IPS-18a (cell line): ENCODE data around the gene PICALM.

Experiments used
- H3K27ac ChIP-seq: one replicate; pipeline ENCODE4 v1.5.1; 2013; ENCODE audit warnings: low read length
- H3K27me3 ChIP-seq: one replicate; pipeline ENCODE4 v1.6.1; 2013; ENCODE audit warnings: mild to moderate bottlenecking, low read length; ENCODE audit not compliant: control insufficient read depth, insufficient read depth
- H3K36me3 ChIP-seq: one replicate; pipeline ENCODE4 v1.6.1; 2013; ENCODE audit warnings: low read depth, low read length; ENCODE audit not compliant: control insufficient read depth
- H3K4me1 ChIP-seq: one replicate; pipeline ENCODE4 v1.6.1; 2013; ENCODE audit warnings: low read depth, low read length; ENCODE audit not compliant: control insufficient read depth
- H3K4me3 ChIP-seq: one replicate; pipeline ENCODE4 v1.5.1; 2013; ENCODE audit warnings: low read length
- H3K9ac ChIP-seq: one replicate; pipeline ENCODE4 v1.6.1; 2013; ENCODE audit warnings: mild to moderate bottlenecking, low read length, moderate library complexity
- H3K9me3 ChIP-seq: one replicate; pipeline ENCODE4 v1.6.1; 2013; ENCODE audit warnings: low read depth, low read length; ENCODE audit not compliant: control insufficient read depth

Gene PICALM

GRCh38 chr11:86015699-86016098 lies 53.2 kb downstream of the PICALM start:
- Histone ChIP-seq H3K27me3 (no peaks in the 10 kb centered on the region), H3K27ac (no peak overlapping the region), H3K36me3 (peaks cover 11% of the 10 kb centered on the region), H3K9me3 (no peaks in the 10 kb centered on the region), H3K4me1 (no peaks in the 10 kb centered on the region), H3K9ac (no peak overlapping the region), H3K4me3 (no peak overlapping the region)

DNA sequence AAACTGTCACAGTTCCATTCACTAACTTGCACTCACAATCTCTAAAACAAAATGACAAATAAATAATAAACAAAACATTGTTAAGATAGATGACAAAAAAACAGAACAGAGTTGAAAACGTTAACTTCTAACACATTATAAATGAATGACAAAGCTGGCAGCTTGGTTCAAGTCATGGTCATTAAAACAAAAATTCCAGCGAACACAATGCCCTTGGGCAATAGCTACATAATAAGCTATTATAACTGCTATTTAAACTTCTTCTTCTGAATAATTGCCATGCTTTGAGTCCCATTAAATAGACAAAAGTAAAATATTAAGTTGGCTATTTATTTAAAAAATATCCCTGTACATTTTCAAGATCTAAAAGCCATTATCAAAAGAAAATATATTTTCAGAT lies 54.7 kb downstream of the PICALM start:
- H3K27me3 ChIP-seq = no peaks in the 10 kb centered on the region
- H3K4me1 ChIP-seq = no peaks in the 10 kb centered on the region
- H3K36me3 ChIP-seq = peaks cover 13% of the 10 kb centered on the region
- no peak overlapping the region for H3K4me3 ChIP-seq
- H3K27ac ChIP-seq = no peak overlapping the region
- H3K9ac ChIP-seq = no peak overlapping the region
- H3K9me3 ChIP-seq = no peaks in the 10 kb centered on the region

DNA sequence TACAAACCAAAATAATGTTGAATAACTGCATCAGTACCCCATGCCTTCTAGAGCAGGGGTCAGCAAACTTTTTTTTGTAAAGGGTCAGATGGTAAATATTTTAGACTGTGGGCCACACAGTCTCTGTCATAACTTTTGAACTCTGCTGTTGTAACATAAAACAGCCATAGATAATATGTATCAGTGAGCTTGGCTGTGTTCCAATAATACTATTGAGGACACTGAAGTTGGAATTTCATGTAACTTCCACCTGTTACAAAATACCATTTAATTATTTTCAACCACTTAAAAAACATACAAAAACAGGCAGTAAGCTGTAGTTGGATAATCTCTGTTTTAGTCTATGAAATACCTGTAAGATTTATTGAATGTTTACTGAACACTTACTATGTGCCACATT lies 55.2 kb downstream of the PICALM start:
- Histone ChIP-seq H3K36me3 (peaks cover 13% of the 10 kb centered on the region), H3K9ac (no peak overlapping the region), H3K4me3 (no peak overlapping the region), H3K27ac (no peak overlapping the region), H3K27me3 (no peaks in the 10 kb centered on the region), H3K9me3 (no peaks in the 10 kb centered on the region), H3K4me1 (no peaks in the 10 kb centered on the region)

DNA sequence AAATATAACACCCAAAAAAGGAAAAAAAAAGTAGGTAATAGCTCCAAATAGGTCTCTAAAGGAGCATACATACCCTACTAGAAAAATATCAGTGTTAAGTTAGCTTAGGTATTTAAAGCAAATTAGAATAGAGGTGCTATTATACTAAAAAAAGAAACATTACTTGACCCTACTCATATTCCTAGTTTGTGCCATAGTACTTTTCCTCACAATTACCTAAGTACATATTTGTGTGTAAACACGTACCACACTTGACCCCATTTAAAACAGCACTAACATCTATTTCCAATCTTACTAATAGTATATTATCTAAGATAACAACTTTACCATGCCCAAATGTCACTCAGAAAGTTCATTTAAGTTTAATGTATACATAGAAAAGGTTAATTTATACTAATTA lies 57.7 kb downstream of the PICALM start:
- H3K9me3 ChIP-seq = no peaks in the 10 kb centered on the region
- H3K4me1 ChIP-seq = no peaks in the 10 kb centered on the region
- H3K27me3 ChIP-seq = no peaks in the 10 kb centered on the region
- H3K4me3 ChIP-seq = no peak overlapping the region
- no peak overlapping the region for H3K27ac ChIP-seq
- peaks cover 29% of the 10 kb centered on the region for H3K36me3 ChIP-seq
- no peak overlapping the region for H3K9ac ChIP-seq

DNA sequence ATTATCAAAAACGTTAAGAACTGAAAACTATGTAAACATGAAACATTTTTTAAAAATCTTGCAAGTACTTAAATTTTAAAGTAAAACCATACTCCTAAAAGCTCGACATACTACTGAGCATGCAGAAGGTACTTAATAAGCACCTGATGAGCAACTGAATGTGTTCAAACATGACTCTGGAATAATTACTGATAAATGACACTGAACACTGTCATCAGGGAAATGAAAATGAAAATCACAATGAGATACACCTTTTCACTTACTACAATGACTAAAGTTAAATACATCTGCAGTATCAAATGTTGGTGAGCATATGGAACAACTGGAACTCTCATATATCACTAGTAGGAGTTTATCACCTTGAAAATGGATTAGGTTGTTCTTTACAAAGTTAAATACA lies 65.2 kb downstream of the PICALM start:
- Histone ChIP-seq H3K36me3 (peaks cover 77% of the 10 kb centered on the region), H3K4me3 (no peak overlapping the region), H3K9me3 (no peaks in the 10 kb centered on the region), H3K4me1 (no peaks in the 10 kb centered on the region), H3K9ac (no peak overlapping the region), H3K27me3 (no peaks in the 10 kb centered on the region), H3K27ac (no peak overlapping the region)

DNA sequence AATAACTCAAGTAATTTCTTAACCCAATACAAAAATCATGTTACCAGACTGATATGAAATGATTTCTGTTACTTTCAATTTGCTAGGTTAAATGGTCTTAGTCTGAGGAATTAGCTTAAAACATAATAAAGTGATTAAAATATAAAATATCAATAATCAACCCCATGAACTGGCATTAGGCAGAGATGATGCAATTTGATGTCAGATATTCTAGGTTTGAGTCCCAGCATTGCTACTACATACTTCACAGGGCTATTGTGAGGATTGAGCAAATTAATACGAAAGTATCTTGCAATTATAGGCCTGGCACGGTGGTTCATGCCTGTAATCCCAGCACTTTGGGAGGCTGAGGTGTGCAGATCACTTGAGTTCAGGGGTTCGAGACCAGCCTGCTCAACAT lies 66.5 kb downstream of the PICALM start:
- Histone ChIP-seq H3K9ac (no peak overlapping the region), H3K36me3 (peaks cover 71% of the 10 kb centered on the region), H3K9me3 (no peaks in the 10 kb centered on the region), H3K27ac (no peak overlapping the region), H3K4me1 (no peaks in the 10 kb centered on the region), H3K27me3 (no peaks in the 10 kb centered on the region), H3K4me3 (no peak overlapping the region)

GRCh38 chr11:85991508-85991907 lies 77.4 kb downstream of the PICALM start:
- H3K27ac ChIP-seq = no peak overlapping the region
- H3K36me3 ChIP-seq = peaks cover 19% of the 10 kb centered on the region
- H3K9me3 ChIP-seq = no peaks in the 10 kb centered on the region
- no peak overlapping the region for H3K9ac ChIP-seq
- H3K4me1 ChIP-seq = no peaks in the 10 kb centered on the region
- H3K4me3 ChIP-seq = no peak overlapping the region
- no peaks in the 10 kb centered on the region for H3K27me3 ChIP-seq

GRCh38 chr11:85989746-85990145 lies 79.1 kb downstream of the PICALM start:
- Histone ChIP-seq H3K27ac (no peak overlapping the region), H3K9me3 (no peaks in the 10 kb centered on the region), H3K27me3 (no peaks in the 10 kb centered on the region), H3K4me1 (no peaks in the 10 kb centered on the region), H3K36me3 (peaks cover 15% of the 10 kb centered on the region), H3K4me3 (no peak overlapping the region), H3K9ac (no peak overlapping the region)

DNA sequence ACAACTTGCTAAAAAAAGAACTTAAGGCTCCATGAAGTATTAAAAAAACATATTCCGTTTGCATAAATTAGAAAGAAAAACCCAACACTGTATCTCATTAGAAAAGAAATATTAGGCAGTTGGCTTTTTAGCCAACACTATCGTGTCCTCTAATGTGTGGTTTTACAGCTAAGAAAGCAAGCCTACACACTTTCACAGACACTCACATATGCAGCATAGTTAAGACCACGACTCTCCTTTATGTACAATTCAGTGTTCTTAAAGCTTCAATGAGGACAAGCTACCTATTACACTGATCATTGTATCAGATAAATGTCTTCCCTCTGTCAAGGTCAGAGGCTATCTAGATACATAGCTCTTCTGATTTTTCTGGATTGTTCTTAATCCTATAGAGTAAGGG lies 80.1 kb downstream of the PICALM start:
- peaks cover 13% of the 10 kb centered on the region for H3K36me3 ChIP-seq
- no peaks in the 10 kb centered on the region for H3K9me3 ChIP-seq
- no peaks in the 10 kb centered on the region for H3K27me3 ChIP-seq
- H3K4me3 ChIP-seq = no peak overlapping the region
- no peak overlapping the region for H3K9ac ChIP-seq
- no peaks in the 10 kb centered on the region for H3K4me1 ChIP-seq
- no peak overlapping the region for H3K27ac ChIP-seq

GRCh38 chr11:85977751-85978160 lies 91.1 kb downstream of the PICALM start:
- no peaks in the 10 kb centered on the region for H3K27me3 ChIP-seq
- peaks cover 54% of the 10 kb centered on the region for H3K36me3 ChIP-seq
- no peak overlapping the region for H3K9ac ChIP-seq
- no peak overlapping the region for H3K27ac ChIP-seq
- H3K4me1 ChIP-seq = no peaks in the 10 kb centered on the region
- no peak overlapping the region for H3K4me3 ChIP-seq
- no peaks in the 10 kb centered on the region for H3K9me3 ChIP-seq

DNA sequence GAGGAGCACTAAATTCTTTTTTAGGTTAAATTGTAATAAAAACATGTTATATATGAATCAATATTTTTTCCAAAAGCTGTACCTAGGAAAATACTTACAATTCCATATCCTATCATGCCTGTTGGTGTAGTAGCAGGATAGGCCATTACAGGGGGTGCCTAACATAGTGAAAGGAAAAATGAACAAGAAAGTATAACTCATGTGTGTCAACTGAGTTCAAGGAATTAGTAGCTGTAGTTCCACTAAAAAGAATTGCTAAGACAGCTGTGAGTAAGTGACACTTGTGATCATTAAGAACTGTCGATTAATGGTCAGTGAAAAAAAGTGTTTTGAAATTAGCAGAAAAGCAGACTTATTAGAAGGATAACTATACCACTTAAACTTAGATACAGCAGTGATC lies 92.4 kb downstream of the PICALM start:
- H3K27ac ChIP-seq = no peak overlapping the region
- no peaks in the 10 kb centered on the region for H3K4me1 ChIP-seq
- peaks cover 55% of the 10 kb centered on the region for H3K36me3 ChIP-seq
- no peak overlapping the region for H3K4me3 ChIP-seq
- no peak overlapping the region for H3K9ac ChIP-seq
- no peaks in the 10 kb centered on the region for H3K27me3 ChIP-seq
- no peaks in the 10 kb centered on the region for H3K9me3 ChIP-seq

DNA sequence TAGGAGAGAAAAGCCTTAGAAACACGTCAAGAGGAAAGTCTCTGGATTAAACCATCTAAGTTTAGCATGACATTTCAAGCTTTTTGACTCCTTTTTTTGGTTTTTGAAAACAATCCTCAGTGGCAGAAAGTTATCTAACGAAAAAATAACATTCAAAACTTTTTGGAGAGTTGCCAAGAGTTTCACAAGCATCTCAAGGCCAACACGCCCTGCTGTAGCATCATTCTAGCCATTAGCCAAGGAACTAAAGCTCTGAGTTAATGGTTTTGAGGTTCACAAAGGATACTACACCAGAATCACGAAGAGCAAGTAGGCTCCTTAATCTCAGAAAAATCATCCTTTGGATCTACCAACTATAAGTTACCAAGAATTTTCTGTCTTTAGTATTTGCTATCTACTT lies 94.8 kb downstream of the PICALM start:
- Histone ChIP-seq H3K27me3 (no peaks in the 10 kb centered on the region), H3K4me1 (no peaks in the 10 kb centered on the region), H3K4me3 (no peak overlapping the region), H3K36me3 (peaks cover 41% of the 10 kb centered on the region), H3K9ac (no peak overlapping the region), H3K27ac (no peak overlapping the region), H3K9me3 (no peaks in the 10 kb centered on the region)
